K562 (cell line): ENCODE results near the gene UBE2D2. TPM values are rescaled to one million over a fixed set of nuclear protein-coding genes. Genes with fewer than 3 reads are reported as not detected.

Experiments used
- ATAC-seq: fragments of 200-7000 bp; cut with Tn5 transposase; 3 replicates; pipeline ENCODE4 v1.9.1; 2020; ENCODE audit warnings: moderate library complexity
- BruUV-seq: library from RNA; stranded (reverse); fragments of 400-500 nt; replicated peaks from 2 replicates; lab custom pipeline; 2021; lab: Mats Ljungman, UMichigan
- CTCF ChIA-PET: fragments of 300-600 bp; formaldehyde crosslinking; extraction: SDS; loops from one replicate; lab custom pipeline; 2021; ENCODE audit warnings: low intra/inter-chr PET ratio; lab: Yijun Ruan, JAX
- POLR2A ChIA-PET: fragments of 300-600, 350-650 bp; sonication (Branson Sonifier 250); formaldehyde crosslinking; extraction: SDS; loops from one replicate; lab custom pipeline; 2021; ENCODE audit warnings: antibody characterized with exemption, inconsistent platforms; lab: Yijun Ruan, JAX
- DNase-seq, 4 experiments: peaks; one replicate each; pipeline versions ENCODE4 v3.0.0 to v3.0.0-alpha.2; 2011 to 2018; ENCODE audit warnings: low spot score in 3 of 4, mixed read lengths in 3 of 4; ENCODE audit errors: extremely low read depth in 1 of 4
- FAIRE-seq: peaks from 2 replicates; lab custom pipeline; 2011; peaks lifted over from hg19 to GRCh38; lab: Jason Lieb, UNC
- H2AFZ ChIP-seq: 2 replicates; pipeline ENCODE4 v1.6.0; 2011; ENCODE audit warnings: low read depth, low read length, control low read depth, inconsistent platforms
- H3K27ac ChIP-seq: fragments of 200-600 bp; 3 replicates; pipeline ENCODE4 v1.8.0; 2011; ENCODE audit warnings: low read depth, mild to moderate bottlenecking, control low read depth, inconsistent platforms, low read length, moderate library complexity, mixed read lengths; ENCODE audit errors: extremely low read depth
- H3K27me3 ChIP-seq, 2 experiments: fragments of 300-600 bp in 1 of 2; 2 replicates in 1 of 2; 3 replicates in 1 of 2; pipeline versions ENCODE4 v1.6.0 to v1.8.0; 2011; ENCODE audit warnings: inconsistent platforms in 2 of 2, low read length in 2 of 2, mild to moderate bottlenecking in 1 of 2, mixed read lengths in 1 of 2, moderate library complexity in 1 of 2; ENCODE audit not compliant: control insufficient read depth in 2 of 2, insufficient read depth in 2 of 2
- H3K36me3 ChIP-seq: fragments of 300-600 bp; 3 replicates; pipeline ENCODE4 v1.8.0; 2011; ENCODE audit warnings: mild to moderate bottlenecking, low read length, inconsistent platforms; ENCODE audit not compliant: control insufficient read depth, insufficient read depth
- H3K4me1 ChIP-seq, 2 experiments: fragments of 200-600 bp in 1 of 2; replicated peaks in 1 of 2; 2 replicates in 1 of 2; 3 replicates in 1 of 2; pipeline versions ENCODE4 v1.5.1 to v1.8.0; 2011; ENCODE audit warnings: inconsistent platforms in 2 of 2, low read length in 2 of 2, mild to moderate bottlenecking in 1 of 2, mixed read lengths in 1 of 2, moderate library complexity in 1 of 2; ENCODE audit not compliant: control insufficient read depth in 2 of 2, insufficient read depth in 2 of 2
- H3K4me2 ChIP-seq: 2 replicates; pipeline ENCODE4 v1.6.1; 2011; ENCODE audit warnings: low read length, control low read depth, inconsistent platforms, mixed read lengths; ENCODE audit not compliant: insufficient read depth
- H3K4me3 ChIP-seq: fragments of 200-600 bp; sonication (generic), shearing (Covaris generic); 2 replicates; pipeline ENCODE4 v1.5.1; 2016; ENCODE audit warnings: control low read depth, inconsistent platforms
- H3K79me2 ChIP-seq: fragments of 200-600 bp; 3 replicates; pipeline ENCODE4 v1.8.0; 2011; ENCODE audit warnings: low read length, inconsistent platforms; ENCODE audit not compliant: control insufficient read depth, insufficient read depth
- H3K9ac ChIP-seq, 2 experiments: 2 replicates each; pipeline versions ENCODE4 v1.6.0 to v1.6.1; 2011; ENCODE audit warnings: low read depth in 2 of 2, low read length in 2 of 2, control low read depth in 1 of 2, inconsistent platforms in 1 of 2, mild to moderate bottlenecking in 1 of 2, mixed read lengths in 1 of 2; ENCODE audit not compliant: insufficient read depth in 1 of 2
- H3K9me1 ChIP-seq: one replicate; pipeline ENCODE4 v1.6.0; 2011; ENCODE audit warnings: inconsistent platforms, mild to moderate bottlenecking, low read length, moderate library complexity; ENCODE audit not compliant: control insufficient read depth, insufficient read depth
- H3K9me3 ChIP-seq: replicated peaks from 2 replicates; pipeline ENCODE4 v1.5.1; 2011; ENCODE audit warnings: low read depth, low read length, inconsistent platforms; ENCODE audit not compliant: control insufficient read depth, insufficient read depth
- H4K20me1 ChIP-seq: replicated peaks from 2 replicates; pipeline ENCODE4 v1.6.1; 2011; ENCODE audit warnings: low read length, inconsistent platforms, mixed read lengths; ENCODE audit not compliant: control insufficient read depth, insufficient read depth
- BMI1 ChIP-seq: fragments of 150-350 bp; IDR thresholded peaks from 2 replicates; pipeline ENCODE4 v1.6.1; 2014; ENCODE audit warnings: low read length
- CBFA2T3 ChIP-seq: fragments of 450-650 bp; IDR thresholded peaks from 2 replicates; pipeline ENCODE4 v1.6.1; 2017
- DIDO1 ChIP-seq: fragments of 450-650 bp; IDR thresholded peaks from 2 replicates; pipeline ENCODE4 v1.6.1; 2016; ENCODE audit warnings: low read depth, missing biosample characterization, missing genetic modification characterization
- ERF ChIP-seq: fragments of 450-650 bp; formaldehyde crosslinking; IDR thresholded peaks from 2 replicates; pipeline ENCODE4 v1.4.0; 2020; ENCODE audit warnings: mild to moderate bottlenecking, mixed read lengths
- GATAD2A ChIP-seq: fragments of 450-650 bp; IDR thresholded peaks from 2 replicates; pipeline ENCODE4 v1.6.1; 2017
- LCOR ChIP-seq: sonication (generic); formaldehyde crosslinking; IDR thresholded peaks from 2 replicates; pipeline ENCODE4 v1.8.0; 2022; ENCODE audit warnings: mild to moderate bottlenecking, missing genetic modification reagents
- NR2C2 ChIP-seq, 2 experiments: fragments of 200-800 bp in 1 of 2; sonication (Bioruptor generic) in 1 of 2; sonication (generic) in 1 of 2; formaldehyde crosslinking in 1 of 2; IDR thresholded peaks; 2 replicates each; pipeline versions ENCODE4 v1.6.1 to v1.8.0; 2016 to 2022; ENCODE audit warnings: mild to moderate bottlenecking in 1 of 2, missing compliant biosample characterization in 1 of 2, missing genetic modification characterization in 1 of 2, missing genetic modification reagents in 1 of 2
- ZNF717 ChIP-seq: fragments of 250-450 bp; sonication (Bioruptor Pico); IDR thresholded peaks from 2 replicates; pipeline ENCODE4 v1.5.0; 2021
- ZNF75A ChIP-seq: fragments of 450-650 bp; formaldehyde crosslinking; IDR thresholded peaks from 2 replicates; pipeline ENCODE4 v1.4.0; 2020; ENCODE audit warnings: mild to moderate bottlenecking
- ZZZ3 ChIP-seq: fragments of 450-650 bp; IDR thresholded peaks from 2 replicates; pipeline ENCODE4 v1.6.1; 2016; ENCODE audit warnings: antibody characterized with exemption, mild to moderate bottlenecking, moderate library complexity
- WGBS: fragments of 100-300 bp; shearing (Covaris generic); methylation state at CpG from one replicate; pipeline ENCODE4 v1.1.6; 2016; ENCODE audit warnings: low coverage, mixed read lengths; ENCODE audit not compliant: insufficient coverage; ENCODE audit errors: missing lambda C conversion rate; 5-methylcytosine and 5-hydroxymethylcytosine counted together
- in situ Hi-C: fragments of 300-500 bp; cut with MboI; formaldehyde crosslinking; loops from 4 replicates; pipeline ENCODE4 v1.15.0; 2018; ENCODE audit warnings: inconsistent platforms, mixed read lengths
- intact Hi-C: fragments of 100-400 bp; cut with micrococcal nuclease; formaldehyde crosslinking; loops from 2 replicates; pipeline ENCODE4 v1.14.2; 2022
- polyA plus RNA-seq, 8 experiments: library from polyadenylated mRNA; depleted of rRNA in 4 of 8; stranded (reverse) in 5 of 8; unstranded in 3 of 8; fragments of >200 nt; fragmentation: Nextera tagmentation in 2 of 8; fragmentation: Illumina TruSeq in 1 of 8; extraction: Ambion mirVana in 2 of 8; extraction: Trizol in 1 of 8; gene quantifications; 2 replicates each; pipeline versions ENCODE4 v1.2.1 to v1.2.3, GENCODE V29; 2011 to 2014; ENCODE audit warnings: inconsistent platforms in 1 of 8, missing spikeins in 1 of 8
- total RNA-seq, 7 experiments: library from RNA; depleted of rRNA in 6 of 7; stranded (reverse); fragments of >200 nt in 6 of 7; fragmentation: Illumina TruSeq in 2 of 7; extraction: Trizol in 2 of 7; gene quantifications; 2 replicates each; pipeline versions ENCODE4 v1.2.1 to v1.2.3, GENCODE V29; 2011 to 2021; ENCODE audit warnings: low replicate concordance in 1 of 7
- TF ChIP-seq, protein P1 (sequence below): sonication (generic); formaldehyde crosslinking; IDR thresholded peaks from 2 replicates; pipeline ENCODE4 v1.8.1; 2022; ENCODE audit warnings: missing genetic modification reagents
- TF ChIP-seq, protein P2 (sequence below), 2 experiments: fragments of 450-650 bp; formaldehyde crosslinking in 1 of 2; IDR thresholded peaks; 2 replicates each; pipeline versions ENCODE4 v1.4.0 to v1.6.1; 2014 to 2020; ENCODE audit warnings: mild to moderate bottlenecking in 2 of 2, borderline replicate concordance in 1 of 2, low read depth in 1 of 2

UBE2D2 gene
- total and polyA plus RNA-seq, 9 of the 15 experiments (the other 6 are each of a cell fraction or from before 2014, with no cell fraction given), result 53.6 to 198 (median 122) TPM

DNA sequence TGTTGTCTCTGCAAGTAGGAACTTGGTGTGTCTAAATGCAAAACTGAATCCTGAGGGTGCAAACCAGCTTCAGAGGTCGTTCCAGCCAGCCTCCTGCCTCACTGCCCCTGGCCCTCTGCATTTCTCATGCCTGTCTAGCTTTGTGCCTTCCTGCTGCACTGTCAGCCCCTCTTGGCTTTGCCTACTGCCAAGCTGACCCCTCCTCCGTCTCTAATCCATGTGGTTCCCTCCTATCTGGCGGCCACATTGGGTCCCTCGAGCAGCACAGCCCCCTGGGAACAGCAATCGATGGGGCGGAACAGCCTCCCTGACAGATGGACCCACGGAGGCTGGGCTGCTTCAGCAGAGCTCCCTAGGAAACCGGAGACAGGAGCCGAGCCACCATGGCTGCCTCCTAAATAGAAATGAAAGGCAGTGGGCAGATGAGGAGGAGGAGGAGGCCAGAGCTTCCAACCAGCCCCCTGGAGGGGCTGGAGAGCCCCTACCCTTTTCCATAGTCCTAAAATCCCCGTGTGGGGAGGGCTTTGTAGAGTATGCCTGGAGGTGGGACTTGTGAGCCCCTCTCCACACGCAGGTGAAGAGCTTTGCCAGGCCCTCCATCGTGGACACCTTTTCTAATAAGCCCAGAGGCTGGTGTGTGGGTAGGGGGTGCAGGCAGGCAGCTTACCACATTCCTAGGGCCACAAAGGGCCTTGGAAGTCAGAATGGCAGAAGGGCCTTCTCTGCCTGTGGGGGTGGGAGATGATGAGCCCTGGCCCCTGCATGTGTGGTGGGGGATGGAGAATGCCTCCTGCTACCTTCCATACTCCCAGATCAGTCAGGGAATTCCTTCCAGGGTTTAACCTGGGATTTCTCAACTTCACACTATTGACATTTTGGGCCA is 77.8 kb downstream of the UBE2D2 start:
- H3K4me3 ChIP-seq, result no peak overlapping the region
- peak overlapping the region; percentile 89 for H3K27ac ChIP-seq
- H3K9me1 ChIP-seq, result no peaks in the 10 kb centered on the region
- in situ Hi-C loops (loop anchor here (10.0 kb wide), 1 partner anchor 216 kb away; no protein-coding TSS in a partner anchor), intact Hi-C loops (loop anchor here (5.0 to 10.0 kb wide), 3 partner anchors 122 to 326 kb away; no protein-coding TSS in a partner anchor)
- H3K79me2 ChIP-seq, result peaks cover 21% of the 10 kb centered on the region; the same call in 2 of the 3 replicates
- no TSS peak for BruUV-seq
- CTCF ChIA-PET, result interaction anchor here (1.3 kb wide), 1 partner anchor 127 kb away, joined by 6 read pairs; no protein-coding TSS in a partner anchor
- no peak overlapping the region for H2AFZ ChIP-seq
- H4K20me1 ChIP-seq, result no peaks in the 10 kb centered on the region
- H3K27me3 ChIP-seq, result no peaks in the 10 kb centered on the region
- H3K4me2 ChIP-seq, result peak overlapping the region; percentile 82
- H3K9me3 ChIP-seq, result no peaks in the 10 kb centered on the region
- H3K4me1 ChIP-seq, result peaks cover 38 to 56% of the 10 kb centered on the region in 2 experiments
- POLR2A ChIA-PET, result interaction anchor here (0.7 to 4.8 kb wide), 9 partner anchors 9 to 125 kb away, joined by 3 to 63 read pairs (median 5); partner anchors contain the start of gene CXXC5
- peak overlapping the region; percentile 80 to 91 for H3K9ac ChIP-seq
- FAIRE-seq (no peak), DNase-seq (peak in 2 of 4 experiments; percentile 23 to 24), ATAC-seq (no peak)
- peaks cover 5% of the 10 kb centered on the region; the same call in 1 of the 3 replicates for H3K36me3 ChIP-seq
- 45% methylated on average over 12 of the region's 12 CpGs for WGBS
- TF ChIP-seq CBFA2T3, result no peak
- 0 out of 2 replicates have a peak, but pooled peaks have one; percentile 38 for TF ChIP-seq NR2C2 (CRISPR knock-in tag; IDR thresholded peaks at IDR 0.05)
- no peak for TF ChIP-seq NR2C2 (tag; IDR thresholded peaks at IDR 0.05)
- no peak for TF ChIP-seq ERF
- TF ChIP-seq LCOR, result 0 out of 2 replicates have a peak, but pooled peaks have one; percentile 38
- no peak for TF ChIP-seq GATAD2A
- no peak for TF ChIP-seq ZNF75A
- no peak for TF ChIP-seq DIDO1 (tag)
- TF ChIP-seq ZNF717 (CRISPR knock-in tag), result no peak
- TF ChIP-seq BMI1, result no peak
- TF ChIP-seq, protein P1, sequence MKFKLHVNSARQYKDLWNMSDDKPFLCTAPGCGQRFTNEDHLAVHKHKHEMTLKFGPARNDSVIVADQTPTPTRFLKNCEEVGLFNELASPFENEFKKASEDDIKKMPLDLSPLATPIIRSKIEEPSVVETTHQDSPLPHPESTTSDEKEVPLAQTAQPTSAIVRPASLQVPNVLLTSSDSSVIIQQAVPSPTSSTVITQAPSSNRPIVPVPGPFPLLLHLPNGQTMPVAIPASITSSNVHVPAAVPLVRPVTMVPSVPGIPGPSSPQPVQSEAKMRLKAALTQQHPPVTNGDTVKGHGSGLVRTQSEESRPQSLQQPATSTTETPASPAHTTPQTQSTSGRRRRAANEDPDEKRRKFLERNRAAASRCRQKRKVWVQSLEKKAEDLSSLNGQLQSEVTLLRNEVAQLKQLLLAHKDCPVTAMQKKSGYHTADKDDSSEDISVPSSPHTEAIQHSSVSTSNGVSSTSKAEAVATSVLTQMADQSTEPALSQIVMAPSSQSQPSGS (CRISPR knock-in tag), result no peak
- TF ChIP-seq, protein P2, sequence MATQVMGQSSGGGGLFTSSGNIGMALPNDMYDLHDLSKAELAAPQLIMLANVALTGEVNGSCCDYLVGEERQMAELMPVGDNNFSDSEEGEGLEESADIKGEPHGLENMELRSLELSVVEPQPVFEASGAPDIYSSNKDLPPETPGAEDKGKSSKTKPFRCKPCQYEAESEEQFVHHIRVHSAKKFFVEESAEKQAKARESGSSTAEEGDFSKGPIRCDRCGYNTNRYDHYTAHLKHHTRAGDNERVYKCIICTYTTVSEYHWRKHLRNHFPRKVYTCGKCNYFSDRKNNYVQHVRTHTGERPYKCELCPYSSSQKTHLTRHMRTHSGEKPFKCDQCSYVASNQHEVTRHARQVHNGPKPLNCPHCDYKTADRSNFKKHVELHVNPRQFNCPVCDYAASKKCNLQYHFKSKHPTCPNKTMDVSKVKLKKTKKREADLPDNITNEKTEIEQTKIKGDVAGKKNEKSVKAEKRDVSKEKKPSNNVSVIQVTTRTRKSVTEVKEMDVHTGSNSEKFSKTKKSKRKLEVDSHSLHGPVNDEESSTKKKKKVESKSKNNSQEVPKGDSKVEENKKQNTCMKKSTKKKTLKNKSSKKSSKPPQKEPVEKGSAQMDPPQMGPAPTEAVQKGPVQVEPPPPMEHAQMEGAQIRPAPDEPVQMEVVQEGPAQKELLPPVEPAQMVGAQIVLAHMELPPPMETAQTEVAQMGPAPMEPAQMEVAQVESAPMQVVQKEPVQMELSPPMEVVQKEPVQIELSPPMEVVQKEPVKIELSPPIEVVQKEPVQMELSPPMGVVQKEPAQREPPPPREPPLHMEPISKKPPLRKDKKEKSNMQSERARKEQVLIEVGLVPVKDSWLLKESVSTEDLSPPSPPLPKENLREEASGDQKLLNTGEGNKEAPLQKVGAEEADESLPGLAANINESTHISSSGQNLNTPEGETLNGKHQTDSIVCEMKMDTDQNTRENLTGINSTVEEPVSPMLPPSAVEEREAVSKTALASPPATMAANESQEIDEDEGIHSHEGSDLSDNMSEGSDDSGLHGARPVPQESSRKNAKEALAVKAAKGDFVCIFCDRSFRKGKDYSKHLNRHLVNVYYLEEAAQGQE (IDR thresholded peaks at IDR 0.05; ENCODE audit: borderline replicate concordance), result no peak
- TF ChIP-seq, protein P2 (CRISPR knock-in tag; IDR thresholded peaks at IDR 0.05; ENCODE audit: low read depth), result no peak
- no peak for TF ChIP-seq ZZZ3
